Chondrocyte (in vitro differentiated cells): Measurements from ENCODE around the gene CXXC4. TPM values are rescaled to one million over a fixed set of nuclear protein-coding genes. Genes with fewer than 3 reads are reported as not detected.

Experiments used
- DNase-seq: peaks from one replicate; pipeline ENCODE4 v3.0.0; 2021; ENCODE audit warnings: mixed read lengths, low spot score
- H3K27ac Mint-ChIP-seq: one replicate; pipeline ENCODE4 v1.8.0; 2021; ENCODE audit warnings: mild to moderate bottlenecking, moderate library complexity, mixed read lengths; ENCODE audit not compliant: unreplicated experiment
- H3K27me3 Mint-ChIP-seq: 2 replicates; pipeline ENCODE4 v1.8.0; 2021; ENCODE audit warnings: low read depth, mixed read lengths
- H3K36me3 Mint-ChIP-seq: 2 replicates; pipeline ENCODE4 v1.8.0; 2021; ENCODE audit warnings: low read depth, mixed read lengths
- H3K4me1 Mint-ChIP-seq: 2 replicates; pipeline ENCODE4 v1.8.0; 2021; ENCODE audit warnings: low read depth, mild to moderate bottlenecking, mixed read lengths
- H3K4me3 Mint-ChIP-seq: one replicate; pipeline ENCODE4 v1.8.0; 2021; ENCODE audit warnings: mild to moderate bottlenecking, moderate library complexity, mixed read lengths; ENCODE audit not compliant: unreplicated experiment
- H3K9me3 Mint-ChIP-seq: 2 replicates; pipeline ENCODE4 v1.8.0; 2021; ENCODE audit warnings: low read depth, mixed read lengths
- total RNA-seq: library from RNA; stranded (reverse); gene quantifications from 3 replicates; pipeline ENCODE4 v1.2.1, GENCODE V29; 2021
- TF ChIP-seq, protein P1 (sequence below): fragments of 200-600 bp; sonication (generic); IDR thresholded peaks from 2 replicates; pipeline ENCODE4 v1.5.0; 2021; ENCODE audit warnings: antibody characterized with exemption, mild to moderate bottlenecking, moderate library complexity

The CXXC4 gene
- total RNA-seq, 1 donor from 2014 or later = not detected

DNA sequence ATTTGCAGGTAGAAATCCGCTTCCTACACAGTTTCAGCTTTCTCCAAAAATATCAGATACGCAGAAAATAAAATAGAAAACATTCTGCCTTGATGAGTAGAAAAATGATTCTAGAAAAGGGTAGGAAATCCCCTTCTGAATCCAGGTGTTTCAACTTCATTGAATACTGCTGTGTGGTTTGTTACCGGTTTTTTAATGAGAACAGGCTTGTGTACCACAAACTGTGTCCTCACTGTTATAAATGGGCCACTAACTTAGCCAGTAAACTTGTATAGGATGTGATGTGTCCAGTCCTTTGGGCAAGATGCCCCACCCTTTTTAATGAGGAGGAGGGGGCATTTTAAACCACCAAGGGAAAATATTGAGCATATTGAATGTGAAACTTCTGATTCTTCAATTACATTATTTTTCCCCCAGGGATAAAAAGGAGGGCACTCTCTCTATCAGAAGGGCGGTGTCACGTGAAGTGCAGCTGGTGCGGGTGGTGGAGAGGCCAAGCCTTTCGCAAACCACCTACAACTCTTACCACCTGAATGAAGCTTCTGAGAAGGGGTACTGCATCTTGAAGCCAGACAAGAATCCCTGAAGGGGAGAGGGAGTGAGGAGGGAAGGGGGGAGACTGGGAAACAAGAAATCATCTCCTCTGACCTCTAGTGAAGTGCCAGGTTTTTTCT is 4.5 kb downstream of the CXXC4 start:
- H3K9me3 Mint-ChIP-seq = no peaks in the 10 kb centered on the region
- DNase-seq = no peak
- H3K36me3 Mint-ChIP-seq = no peaks in the 10 kb centered on the region
- peaks cover 32% of the 10 kb centered on the region for H3K27me3 Mint-ChIP-seq
- peak overlapping the region; percentile 75 for H3K4me3 Mint-ChIP-seq
- H3K27ac Mint-ChIP-seq = no peak overlapping the region
- peaks cover 22% of the 10 kb centered on the region for H3K4me1 Mint-ChIP-seq
- TF ChIP-seq, protein P1, sequence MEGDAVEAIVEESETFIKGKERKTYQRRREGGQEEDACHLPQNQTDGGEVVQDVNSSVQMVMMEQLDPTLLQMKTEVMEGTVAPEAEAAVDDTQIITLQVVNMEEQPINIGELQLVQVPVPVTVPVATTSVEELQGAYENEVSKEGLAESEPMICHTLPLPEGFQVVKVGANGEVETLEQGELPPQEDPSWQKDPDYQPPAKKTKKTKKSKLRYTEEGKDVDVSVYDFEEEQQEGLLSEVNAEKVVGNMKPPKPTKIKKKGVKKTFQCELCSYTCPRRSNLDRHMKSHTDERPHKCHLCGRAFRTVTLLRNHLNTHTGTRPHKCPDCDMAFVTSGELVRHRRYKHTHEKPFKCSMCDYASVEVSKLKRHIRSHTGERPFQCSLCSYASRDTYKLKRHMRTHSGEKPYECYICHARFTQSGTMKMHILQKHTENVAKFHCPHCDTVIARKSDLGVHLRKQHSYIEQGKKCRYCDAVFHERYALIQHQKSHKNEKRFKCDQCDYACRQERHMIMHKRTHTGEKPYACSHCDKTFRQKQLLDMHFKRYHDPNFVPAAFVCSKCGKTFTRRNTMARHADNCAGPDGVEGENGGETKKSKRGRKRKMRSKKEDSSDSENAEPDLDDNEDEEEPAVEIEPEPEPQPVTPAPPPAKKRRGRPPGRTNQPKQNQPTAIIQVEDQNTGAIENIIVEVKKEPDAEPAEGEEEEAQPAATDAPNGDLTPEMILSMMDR = no peak

DNA sequence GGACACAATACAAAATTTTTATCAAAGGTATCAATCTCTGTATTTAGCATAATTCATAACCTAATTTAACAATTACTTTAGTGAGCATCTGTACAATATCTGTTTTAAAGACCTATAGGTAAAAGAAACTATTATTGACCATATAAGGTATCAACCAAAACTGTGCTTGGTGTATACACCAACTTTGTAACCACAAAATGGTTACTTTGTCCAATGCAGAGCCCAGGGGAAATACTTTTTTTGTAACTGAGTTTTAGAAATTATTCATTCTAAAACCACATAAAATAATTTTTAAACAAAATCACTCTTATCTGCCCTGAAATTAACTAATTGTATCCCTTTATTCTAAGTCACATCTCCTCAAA is 5.0 kb downstream of the CXXC4 start:
- Mint-ChIP-seq H3K27me3 (peaks cover 32% of the 10 kb centered on the region), H3K4me3 (no peak overlapping the region), H3K36me3 (no peaks in the 10 kb centered on the region), H3K9me3 (no peaks in the 10 kb centered on the region), H3K4me1 (peaks cover 20% of the 10 kb centered on the region), H3K27ac (no peak overlapping the region)
- TF ChIP-seq, protein P1 = no peak
- no peak for DNase-seq

DNA sequence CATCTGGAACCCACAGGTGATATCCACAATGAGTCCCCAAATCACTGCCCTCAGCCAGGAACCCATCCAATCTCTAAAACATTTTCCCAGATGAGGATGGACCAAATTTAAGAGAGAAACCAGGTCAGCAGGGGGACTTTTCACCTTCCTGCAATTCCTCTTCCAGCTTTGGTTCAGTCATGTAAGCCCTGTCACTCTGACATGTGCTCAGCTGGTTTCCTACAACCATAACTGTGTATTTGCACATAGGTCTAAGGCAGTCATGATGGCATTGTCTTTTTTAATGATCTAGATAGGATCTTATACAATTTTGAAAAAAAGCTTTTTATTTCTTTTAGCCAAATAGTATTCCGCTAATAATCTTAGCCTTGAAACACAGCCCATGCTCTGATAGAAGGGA is 6.5 kb downstream of the CXXC4 start:
- Mint-ChIP-seq H3K4me3 (no peak overlapping the region), H3K36me3 (no peaks in the 10 kb centered on the region), H3K27me3 (peaks cover 26% of the 10 kb centered on the region), H3K4me1 (peaks cover 12% of the 10 kb centered on the region), H3K27ac (no peak overlapping the region), H3K9me3 (no peaks in the 10 kb centered on the region)
- no peak for DNase-seq
- TF ChIP-seq, protein P1 = no peak

DNA sequence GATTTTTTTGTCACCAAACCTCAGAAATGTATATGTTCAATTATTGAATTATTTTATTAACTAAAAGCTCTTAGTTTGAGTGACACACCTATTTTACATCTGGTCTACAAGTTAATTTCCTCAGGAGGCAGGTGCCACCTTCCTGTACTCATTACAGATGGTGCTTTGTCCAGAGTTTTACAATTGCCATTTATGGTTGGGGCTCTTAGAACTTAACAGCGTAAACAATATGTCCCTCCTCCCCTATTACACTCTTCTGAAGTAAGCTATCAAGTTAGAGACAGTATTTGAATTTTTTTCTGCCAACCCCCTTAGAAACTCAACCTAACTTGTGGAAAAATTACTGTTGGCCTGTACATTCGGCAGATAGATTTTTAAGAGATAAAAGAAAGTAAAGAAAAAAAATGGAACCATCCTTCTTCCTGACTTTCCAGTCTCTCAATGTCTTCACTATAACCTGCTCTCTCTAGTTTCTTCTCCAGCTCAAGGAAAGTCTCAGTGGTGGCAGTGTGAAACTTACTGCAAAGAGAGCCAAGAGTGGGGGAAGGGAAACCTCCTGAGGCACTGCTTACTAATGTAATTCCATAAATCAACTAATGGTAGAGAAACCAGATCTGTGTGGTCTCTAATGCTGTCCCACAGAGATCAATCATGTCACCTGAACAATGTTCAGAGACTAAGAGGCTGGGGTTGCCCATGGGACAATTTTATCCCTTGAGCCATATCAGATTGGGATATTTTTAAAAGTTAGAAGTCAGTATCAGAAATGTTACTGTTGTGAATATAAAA is 7.8 kb downstream of the CXXC4 start:
- Mint-ChIP-seq H3K36me3 (no peaks in the 10 kb centered on the region), H3K9me3 (no peaks in the 10 kb centered on the region), H3K27me3 (peaks cover 36% of the 10 kb centered on the region), H3K4me3 (no peak overlapping the region), H3K4me1 (peaks cover 8% of the 10 kb centered on the region), H3K27ac (no peak overlapping the region)
- TF ChIP-seq, protein P1 = no peak
- DNase-seq = no peak

DNA sequence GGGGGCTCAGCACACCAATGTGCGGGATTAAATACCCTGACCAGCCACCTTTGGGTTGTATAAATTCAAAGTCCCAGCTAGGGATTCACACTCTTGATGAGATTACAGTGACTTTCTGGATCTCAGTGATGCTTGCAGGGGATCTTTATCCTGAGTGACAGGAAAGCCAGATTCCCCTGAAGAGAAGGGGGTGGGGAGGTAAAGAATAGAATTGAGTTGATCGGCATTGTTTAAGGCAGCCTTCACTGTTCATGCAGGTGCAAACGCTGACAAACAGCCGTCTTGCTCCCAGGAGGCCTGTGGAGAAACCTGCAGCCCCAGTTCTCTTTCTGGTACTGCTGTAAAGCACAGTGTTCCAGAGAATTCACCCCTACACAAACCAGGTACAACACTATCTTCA is 19.0 kb downstream of the CXXC4 start:
- Mint-ChIP-seq H3K27me3 (peaks cover 7% of the 10 kb centered on the region), H3K36me3 (no peaks in the 10 kb centered on the region), H3K4me3 (no peak overlapping the region), H3K4me1 (no peaks in the 10 kb centered on the region), H3K9me3 (no peaks in the 10 kb centered on the region), H3K27ac (no peak overlapping the region)
- DNase-seq = no peak
- TF ChIP-seq, protein P1 = no peak
